CD1c-positive myeloid dendritic cell (primary cell): ENCODE data around the gene XCR1.
"Not testable (repeated sequence)": the region's sequence is repeated elsewhere in the genome, so short reads cannot be mapped to it uniquely, and the experiment has no call there.

Experiments used
- DNase-seq: peaks from one replicate; pipeline ENCODE4 v3.0.0-alpha.2; 2016; ENCODE audit errors: extremely low spot score

The XCR1 gene, protein sequence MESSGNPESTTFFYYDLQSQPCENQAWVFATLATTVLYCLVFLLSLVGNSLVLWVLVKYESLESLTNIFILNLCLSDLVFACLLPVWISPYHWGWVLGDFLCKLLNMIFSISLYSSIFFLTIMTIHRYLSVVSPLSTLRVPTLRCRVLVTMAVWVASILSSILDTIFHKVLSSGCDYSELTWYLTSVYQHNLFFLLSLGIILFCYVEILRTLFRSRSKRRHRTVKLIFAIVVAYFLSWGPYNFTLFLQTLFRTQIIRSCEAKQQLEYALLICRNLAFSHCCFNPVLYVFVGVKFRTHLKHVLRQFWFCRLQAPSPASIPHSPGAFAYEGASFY

DNA sequence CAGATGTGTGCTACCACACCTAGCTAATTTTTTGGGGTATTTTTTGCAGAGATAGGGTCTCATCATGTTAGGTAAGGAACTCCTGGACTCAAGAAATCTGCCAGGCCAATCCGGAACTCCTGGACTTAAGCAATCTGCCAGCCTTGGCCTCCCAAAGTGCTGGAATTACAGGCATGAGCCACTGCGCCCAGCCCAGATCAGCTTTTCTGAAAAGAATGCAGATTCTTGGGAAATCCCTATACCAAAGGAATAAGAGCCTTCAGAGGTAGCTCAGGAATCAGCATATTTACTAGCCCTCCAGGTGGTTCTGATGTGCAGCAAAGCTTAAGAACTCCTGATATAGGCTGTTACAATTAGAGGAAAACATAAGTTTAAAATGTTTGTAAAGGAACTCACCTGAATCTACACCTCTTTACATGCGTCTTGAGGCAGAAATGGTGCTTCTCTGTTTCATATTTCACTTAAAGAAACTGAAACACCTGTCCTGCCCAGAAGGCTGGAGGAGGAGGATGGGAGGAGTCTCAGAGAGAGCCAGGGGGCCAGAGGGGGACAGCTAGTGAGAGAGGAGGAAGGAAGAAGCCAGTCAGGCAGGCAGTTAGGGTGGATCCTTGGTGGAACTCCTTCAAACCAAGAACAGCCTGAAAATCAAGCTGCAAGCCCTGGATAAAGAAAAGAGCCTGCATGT is at the start of gene XCR1:
XCR1 (minus strand) TSS at position 463 of the 685 bp plus-strand sequence. CDS start 5,536 bp downstream, outside the sequence.
- DNase-seq = no peak

DNA sequence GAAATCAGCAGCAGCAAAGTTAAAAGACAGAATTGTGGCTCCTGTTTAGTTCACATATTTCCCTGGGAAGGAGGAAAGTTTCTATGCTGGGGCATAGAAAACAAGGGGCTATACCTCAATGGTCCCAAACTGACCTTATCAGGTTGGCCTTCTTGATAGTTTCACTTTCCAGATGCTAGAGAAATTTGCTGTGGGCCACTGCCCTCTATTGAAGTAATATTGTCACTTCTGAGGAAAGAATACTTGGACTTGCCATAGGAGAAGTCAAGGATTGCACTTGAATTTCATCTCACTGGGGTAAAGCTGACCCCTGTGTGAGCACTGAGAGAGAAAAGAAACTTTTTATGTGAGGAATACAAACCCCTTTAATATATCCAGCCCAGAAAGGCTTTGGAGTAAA is 49.3 kb upstream of the XCR1 start:
- DNase-seq = no peak

GRCh38 chr3:46075816-46076215 is 48.5 kb upstream of the XCR1 start:
- DNase-seq = no peak

DNA sequence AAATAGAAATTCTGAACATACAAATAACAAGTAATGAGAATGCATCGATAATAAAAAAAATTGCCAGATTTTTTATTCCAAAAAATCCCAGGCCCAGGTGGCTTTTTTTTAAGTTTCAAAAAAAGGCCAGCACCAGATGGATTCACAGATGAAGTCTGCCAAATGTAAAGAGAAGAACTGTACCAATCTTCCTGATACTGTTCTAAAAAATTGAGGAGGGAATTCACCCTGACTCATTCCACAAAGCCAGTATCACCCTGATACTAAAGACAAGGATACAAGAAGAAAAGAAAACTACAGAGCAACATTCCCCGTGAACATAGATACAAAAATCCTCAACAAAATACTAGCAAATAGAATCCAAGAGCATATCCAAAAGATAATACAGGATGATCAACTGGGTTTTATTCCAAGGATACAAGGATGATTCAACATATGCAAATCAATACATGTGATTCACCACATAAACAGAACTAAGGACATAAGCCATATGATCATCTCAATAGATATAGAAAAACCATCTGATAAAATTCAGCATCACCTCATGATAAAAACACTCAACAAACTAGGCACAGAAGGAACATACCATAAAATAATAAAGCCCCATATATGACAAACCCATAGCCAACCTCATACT is 44.1 kb upstream of the XCR1 start:
- no peak for DNase-seq

DNA sequence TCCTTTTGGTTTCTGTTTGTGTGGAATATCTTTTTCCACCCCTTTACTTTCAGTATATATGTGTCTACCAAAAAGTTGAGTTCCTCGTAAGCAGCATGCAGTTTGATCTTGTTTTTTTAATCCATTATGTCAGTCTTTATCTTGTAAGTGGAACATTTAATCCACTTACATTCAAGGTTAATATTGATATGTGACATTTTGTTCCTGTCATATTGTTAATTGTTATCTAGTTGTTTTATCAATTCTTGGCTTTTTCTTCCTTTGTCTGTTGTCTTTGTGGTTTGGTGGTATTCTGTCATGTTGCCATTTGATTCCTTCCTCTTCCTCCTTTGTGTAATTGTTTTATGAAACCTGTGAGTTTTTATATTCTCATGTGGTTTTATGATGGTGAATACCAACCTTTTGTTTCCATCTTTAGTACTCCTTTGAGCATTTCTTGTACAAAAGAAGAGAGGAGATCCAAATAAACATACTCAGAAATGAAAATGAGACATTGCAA is 43.4 kb upstream of the XCR1 start:
- DNase-seq = no peak

DNA sequence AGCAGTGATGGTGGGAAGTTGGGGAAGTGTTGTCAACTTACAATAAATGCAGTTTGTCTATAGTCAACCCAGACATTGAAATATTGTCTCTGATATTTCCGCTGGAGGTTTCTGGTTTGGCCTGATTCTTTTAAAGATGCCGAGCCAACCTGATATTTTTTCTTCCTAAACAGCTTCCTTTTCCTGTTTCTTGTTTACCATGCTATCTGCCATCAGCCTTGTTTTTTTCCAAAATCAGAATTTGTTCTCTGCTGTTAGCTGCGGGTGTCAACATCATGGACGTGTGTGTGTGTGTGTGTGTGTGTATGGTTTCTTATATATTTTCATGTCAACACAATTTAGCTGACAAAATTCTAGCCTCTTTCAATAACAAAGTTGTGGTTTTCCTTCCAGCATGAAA is 41.2 kb upstream of the XCR1 start:
- DNase-seq = no peak

- no peak for DNase-seq
These were observed 40.1 kb upstream of the XCR1 start for GRCh38 chr3:46067401-46067800.

GRCh38 chr3:46065750-46066256 is 38.5 kb upstream of the XCR1 start:
- no peak for DNase-seq

GRCh38 chr3:46065294-46065705 is 38.0 kb upstream of the XCR1 start:
- peak; percentile 28 for DNase-seq

GRCh38 chr3:46062679-46063078 is 35.4 kb upstream of the XCR1 start:
- no peak for DNase-seq

DNA sequence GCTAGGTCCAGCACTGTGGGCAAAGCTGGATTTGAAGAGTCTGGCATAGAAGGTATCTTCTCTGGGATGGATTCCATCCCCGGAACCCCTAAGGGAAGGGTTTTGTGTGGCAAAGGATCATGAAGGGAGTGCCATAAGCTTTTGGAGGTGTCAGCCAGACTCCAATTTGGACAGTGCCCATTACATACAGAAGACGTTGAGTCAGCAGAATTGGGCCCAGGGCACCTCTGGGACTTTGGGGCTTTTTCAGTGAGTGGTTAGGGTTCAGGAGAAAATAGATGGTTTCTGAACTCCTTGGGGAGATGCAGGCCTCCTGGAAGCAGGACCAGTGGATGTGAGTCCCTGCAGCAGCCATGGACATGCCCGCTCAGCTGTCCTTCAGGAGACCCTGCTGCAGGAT is 34.6 kb upstream of the XCR1 start:
- DNase-seq = no peak

DNA sequence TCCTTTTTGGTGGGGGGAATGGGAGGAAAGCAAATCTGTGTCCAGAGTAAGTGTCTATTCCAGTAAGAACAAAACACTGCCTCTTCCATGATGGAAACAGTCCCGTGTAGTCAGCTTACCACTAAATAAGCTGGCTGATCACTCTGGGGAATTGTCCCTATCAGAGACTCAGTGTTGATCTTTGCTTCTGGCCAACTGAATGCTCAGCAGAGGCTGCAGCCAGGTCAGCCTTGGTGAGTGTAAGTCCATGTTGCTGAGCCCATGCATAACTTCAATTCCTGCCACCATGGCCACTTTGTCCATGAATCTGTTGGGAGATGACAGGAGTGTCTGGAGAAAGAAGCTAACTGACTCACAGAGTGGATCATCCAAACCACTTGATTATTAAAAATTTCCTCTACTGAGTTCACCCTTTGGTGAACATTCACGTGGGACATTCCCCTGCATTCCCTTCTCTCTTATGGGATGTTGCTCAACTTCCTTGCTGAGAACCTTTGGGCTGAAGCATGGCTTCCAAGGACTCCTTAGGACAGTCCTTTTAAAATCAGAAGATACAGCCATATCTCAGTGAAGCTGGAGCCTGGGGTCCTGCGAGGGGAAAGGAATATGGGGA is 33.9 kb upstream of the XCR1 start:
- no peak for DNase-seq

GRCh38 chr3:46060551-46060950 is 33.3 kb upstream of the XCR1 start:
- DNase-seq = no peak

GRCh38 chr3:46059432-46059831 is 32.1 kb upstream of the XCR1 start:
- peak; percentile 91 for DNase-seq

GRCh38 chr3:46058981-46059380 is 31.7 kb upstream of the XCR1 start:
- DNase-seq = no peak

- no peak for DNase-seq
These were observed 30.4 kb upstream of the XCR1 start for GRCh38 chr3:46057716-46058115.

- DNase-seq = no peak
These were observed 29.4 kb upstream of the XCR1 start for GRCh38 chr3:46056686-46057085.

DNA sequence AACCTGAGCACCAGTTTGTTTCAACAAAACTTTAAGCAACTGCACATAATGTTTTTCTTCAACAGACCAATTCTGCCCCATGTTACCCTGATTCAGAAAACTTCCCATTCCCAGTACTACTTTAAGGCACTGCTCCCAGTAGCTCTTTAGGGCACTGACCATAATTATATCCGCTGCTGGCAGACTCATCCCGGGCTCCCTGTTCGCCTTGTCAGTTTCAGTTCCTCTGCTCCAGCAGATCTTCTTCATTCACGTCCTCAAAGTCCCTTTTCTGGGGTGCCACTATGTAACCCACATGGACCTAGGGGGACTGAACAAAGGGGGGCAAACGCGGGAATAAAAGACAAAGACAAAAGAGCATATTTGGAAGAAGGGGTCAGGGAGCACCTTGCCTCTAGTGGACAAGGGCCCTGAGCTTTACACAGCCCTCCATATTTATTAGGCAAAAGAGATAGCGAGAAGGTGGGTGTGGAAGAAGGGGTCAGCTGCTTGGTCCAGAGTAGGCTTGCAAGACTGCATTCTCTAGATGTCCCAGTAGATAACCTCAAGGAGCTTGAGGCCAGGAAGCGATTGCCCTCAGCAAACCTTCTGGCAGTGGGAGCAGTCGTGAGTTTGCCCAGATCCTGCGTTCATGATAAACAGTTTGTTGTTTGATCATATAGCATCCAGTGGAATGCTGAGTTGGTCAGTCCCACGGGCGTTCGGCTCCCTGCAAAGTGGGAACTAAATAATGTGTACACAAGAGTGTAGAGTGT is 26.7 kb upstream of the XCR1 start:
- peak; percentile 34 for DNase-seq

DNA sequence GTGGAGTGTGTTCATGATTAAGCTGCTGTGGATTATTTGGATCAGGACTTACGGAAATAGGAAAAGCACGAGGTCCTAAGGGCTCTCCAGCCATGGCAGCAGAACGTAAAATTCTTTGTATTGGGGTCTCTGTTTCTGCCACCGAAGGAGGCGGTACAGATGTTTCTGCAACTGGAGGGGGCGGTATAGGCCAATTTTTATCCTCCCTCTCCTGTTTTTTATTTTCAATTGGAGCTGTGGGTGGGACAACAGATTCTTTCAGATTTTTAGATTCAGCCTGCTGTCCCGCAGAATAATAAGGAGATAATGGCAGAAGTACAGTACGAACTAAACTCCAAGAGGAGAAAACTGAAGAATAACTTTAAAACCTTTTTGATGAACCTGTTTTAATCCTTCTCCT is 26.0 kb upstream of the XCR1 start:
- DNase-seq = not testable (repeated sequence)

DNA sequence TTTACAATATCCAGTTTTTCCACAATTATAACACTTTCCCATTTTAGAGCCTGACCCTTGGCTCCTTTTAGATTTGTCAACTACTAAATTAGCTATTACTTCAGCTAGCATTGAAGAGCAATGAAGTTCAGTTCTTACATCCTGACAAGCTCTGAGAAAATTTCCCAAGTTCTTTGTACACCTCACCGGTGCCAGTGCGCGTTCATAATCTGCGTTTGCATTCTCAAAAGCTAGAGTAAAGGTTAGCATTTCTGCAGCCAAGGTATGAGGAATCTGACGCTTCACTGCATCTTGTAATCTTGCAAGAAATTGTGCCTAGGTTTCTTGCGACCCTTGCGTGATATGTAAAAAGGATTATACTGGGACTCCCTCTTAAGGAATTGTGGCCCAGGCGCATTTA is 25.2 kb upstream of the XCR1 start:
- DNase-seq = no peak

DNA sequence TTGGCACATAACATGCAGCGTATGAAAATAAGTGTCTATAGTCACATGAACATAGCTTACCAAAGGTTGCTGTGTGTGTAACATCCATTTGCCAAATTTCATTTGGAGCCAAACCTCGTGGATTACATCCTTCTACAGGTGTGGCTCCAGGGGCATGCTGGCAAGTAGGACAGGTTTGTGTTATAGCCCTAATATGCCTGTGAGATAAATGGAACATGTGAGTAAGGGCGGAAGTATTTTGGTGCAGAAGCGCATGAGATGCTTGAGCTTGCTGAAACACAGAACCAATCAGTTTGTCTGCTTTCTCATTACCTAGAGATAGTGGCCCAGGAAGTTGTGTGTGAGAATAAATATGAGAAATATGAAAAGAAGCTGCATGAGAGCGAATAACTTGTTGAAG is 21.8 kb upstream of the XCR1 start:
- no peak for DNase-seq
